GM18870 (cell line): ENCODE data around the gene TRMT10A.
"Not testable (repeated sequence)": the region's sequence is repeated elsewhere in the genome, so short reads cannot be mapped to it uniquely, and the experiment has no call there.

ENCODE experiments used
- ATAC-seq: cut with Tn5 transposase; IDR thresholded peaks from one replicate; pipeline ENCODE4 v1.9.1; 2021; ENCODE audit warnings: moderate library complexity; ENCODE audit not compliant: unreplicated experiment

TRMT10A gene

DNA sequence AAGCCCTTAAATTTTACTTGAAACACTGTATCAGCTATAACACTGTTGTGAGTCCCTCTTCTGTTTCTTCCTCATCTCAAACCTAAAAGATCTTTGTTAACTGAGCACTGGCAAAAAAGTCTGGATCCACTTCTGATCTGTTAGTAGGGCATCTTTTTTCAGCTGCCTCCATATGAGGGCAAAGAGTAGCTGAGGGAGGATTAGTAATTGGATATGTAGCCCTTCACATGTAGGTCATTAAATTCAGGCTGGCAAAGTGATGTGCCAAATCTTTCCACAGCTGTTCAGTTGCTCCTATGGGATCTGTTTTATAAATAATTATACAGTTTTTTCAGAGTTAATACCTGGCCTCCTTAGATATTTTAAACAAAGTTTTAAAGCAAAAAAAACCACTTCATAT is 1.1 kb upstream of the TRMT10A start:
- no peak for ATAC-seq

DNA sequence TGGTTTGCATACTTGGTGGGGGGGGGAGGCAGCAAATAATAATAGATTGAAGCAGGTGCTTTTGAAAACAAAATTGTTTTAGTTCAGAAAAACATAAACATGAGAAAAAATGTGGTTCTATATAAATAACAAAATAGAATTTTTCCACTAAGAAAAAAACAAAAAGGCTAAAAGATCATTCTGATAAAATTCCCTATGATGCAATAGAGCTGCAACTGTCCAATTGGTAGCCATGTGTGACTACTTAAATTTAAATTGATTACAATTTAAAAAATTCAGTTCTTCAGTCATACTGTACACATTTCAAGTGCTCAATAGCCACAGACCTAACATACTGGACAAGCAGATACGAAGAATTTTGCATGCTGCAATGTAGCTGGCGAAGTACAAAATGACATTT is 11.0 kb downstream of the TRMT10A start:
- no peak for ATAC-seq

DNA sequence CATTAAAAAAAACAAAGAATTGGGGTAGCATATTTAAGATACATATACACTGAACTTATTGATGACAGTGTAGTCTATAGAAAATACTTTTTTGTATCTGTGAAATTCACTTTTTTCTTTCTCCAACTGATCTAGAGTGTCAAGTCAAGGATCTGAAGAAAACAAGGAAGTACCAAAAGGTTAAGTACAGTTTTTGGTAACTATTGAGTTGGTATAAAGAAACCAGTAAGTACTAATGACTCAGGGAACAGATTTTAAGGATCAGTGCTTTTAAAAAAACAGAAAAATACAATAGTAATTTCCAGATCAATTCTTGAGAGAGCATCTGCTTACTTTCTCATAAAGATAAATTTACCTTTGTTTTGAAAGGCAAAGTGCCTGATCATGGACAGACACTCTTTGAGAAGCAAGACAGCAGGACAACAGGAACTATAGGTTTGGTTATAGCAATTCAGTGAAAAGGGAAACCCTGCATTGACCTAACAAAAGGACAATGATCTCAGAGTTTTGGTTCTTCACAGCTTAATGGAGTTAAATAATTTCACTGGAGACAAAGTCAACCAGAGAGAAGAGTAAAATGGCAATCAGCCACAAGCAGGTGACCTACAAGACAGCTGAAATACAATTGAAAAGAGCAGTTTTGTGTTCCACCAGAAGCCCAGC is 23.4 kb downstream of the TRMT10A start:
- ATAC-seq = no peak

- no peak for ATAC-seq
Measured at GRCh38 chr4:99537674-99538073, 26.2 kb downstream of the TRMT10A start.

DNA sequence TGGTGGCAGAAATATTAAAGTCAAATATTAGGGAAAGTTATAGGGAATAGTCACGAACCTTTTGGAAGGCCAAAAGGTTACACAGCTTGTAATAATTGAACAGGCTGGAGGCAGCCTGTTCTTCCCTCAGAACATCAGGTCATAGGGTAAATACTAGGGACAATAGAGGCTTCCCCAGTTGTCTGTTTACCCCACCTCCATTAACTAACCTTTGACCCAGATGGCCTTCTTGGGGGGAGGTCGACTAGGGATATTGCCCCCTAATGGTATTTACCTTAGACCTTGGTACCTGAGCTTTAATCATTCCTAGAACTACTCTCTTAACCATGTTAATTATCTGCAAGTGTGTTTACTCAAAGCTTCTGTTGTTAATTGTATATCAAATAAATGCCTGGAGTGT is 27.0 kb downstream of the TRMT10A start:
- ATAC-seq = no peak

GRCh38 chr4:99536271-99536670 is 27.6 kb downstream of the TRMT10A start:
- no peak for ATAC-seq

DNA sequence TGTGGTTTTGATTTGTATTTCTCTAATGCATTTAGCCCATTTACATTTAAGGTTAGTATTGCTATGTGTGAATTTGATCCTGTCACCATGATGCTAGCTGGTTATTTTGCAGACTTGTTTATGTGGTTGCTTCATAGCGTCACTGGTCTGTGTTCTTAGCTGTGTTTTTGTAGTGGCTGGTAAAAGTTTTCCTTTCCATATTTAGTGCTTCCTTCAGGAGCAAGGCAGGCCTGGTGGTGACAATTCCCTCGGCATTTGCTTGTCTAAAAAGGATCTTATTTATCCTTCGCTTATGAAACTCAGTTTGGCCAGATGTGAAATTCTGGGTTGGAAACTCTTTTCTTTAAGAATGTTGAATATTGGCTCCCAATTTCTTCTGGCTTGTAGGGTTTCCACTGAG is 29.1 kb downstream of the TRMT10A start:
- not testable (repeated sequence) for ATAC-seq

DNA sequence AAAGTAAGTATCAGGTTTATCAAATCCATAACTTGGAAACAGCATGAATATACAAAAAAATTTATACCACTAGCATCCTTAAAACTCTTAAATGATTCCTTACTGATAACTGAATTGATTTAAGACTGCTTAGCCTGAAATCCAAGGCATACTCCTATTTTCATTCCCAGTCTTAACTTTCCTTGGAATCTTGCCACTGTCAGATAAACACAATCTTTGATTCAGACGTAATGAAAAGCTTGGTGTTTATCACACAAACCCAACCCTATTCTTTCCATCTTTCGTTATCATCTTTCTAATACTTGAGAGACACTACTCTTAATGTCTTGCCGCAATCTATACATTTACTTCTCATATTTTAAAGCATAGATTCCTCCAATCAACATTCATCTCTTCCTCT is 33.9 kb downstream of the TRMT10A start:
- no peak for ATAC-seq

GRCh38 chr4:99529228-99529627 is 34.6 kb downstream of the TRMT10A start:
- no peak for ATAC-seq

GRCh38 chr4:99518601-99519295 is 45.1 kb downstream of the TRMT10A start:
- ATAC-seq = no peak

DNA sequence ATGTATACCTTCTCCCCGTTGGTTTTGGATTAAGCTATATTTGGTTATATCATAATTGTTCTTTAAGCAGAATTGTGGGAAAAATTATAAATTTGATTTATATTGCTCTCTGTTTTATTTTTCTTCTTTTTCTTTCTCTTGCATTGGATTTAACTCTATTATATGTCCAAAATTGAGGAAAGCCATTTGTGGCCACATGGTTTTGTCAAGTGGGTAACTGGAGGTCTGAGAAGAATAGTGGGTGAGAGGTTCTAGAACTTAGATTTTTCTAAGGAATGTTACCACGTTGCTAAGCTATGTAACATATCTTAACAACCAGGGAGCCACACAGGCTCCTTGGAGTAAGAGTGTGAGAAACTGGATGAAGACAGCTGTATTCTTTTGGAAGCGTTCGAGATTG is 53.1 kb downstream of the TRMT10A start, which contains the start of gene C4orf17:
TSS of gene C4orf17 (plus strand) at position 301 of the 400 bp plus-strand sequence. CDS start 2,061 bp downstream, outside the sequence.
- ATAC-seq = no peak

- ATAC-seq = no peak
Measured at GRCh38 chr4:99507762-99508161, 56.1 kb downstream of the TRMT10A start.

DNA sequence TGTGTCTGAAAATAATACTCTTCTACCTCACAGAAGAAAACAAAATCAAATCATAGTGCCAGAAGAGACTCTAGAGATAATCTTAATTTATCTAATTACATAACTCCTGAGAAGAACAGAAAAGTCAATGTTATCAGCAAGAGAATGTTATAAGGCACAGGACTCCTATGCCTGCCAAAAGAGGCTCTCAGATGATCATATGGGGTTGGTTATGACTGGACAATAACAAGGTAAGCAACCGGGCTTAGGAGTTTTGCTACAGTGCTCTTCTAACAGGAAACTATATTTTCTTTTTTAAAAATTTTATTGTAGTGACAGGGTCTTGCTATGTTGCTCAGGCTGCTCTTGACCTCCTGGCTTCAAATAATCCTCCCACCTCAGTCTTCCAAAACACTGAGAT is 56.5 kb downstream of the TRMT10A start:
- ATAC-seq = no peak

- no peak for ATAC-seq
Measured at GRCh38 chr4:99506781-99507180, 57.1 kb downstream of the TRMT10A start.

GRCh38 chr4:99504804-99505502 is 58.9 kb downstream of the TRMT10A start:
- no peak for ATAC-seq
